Measurements from ENCODE around the gene MTHFD2L. TPM values are rescaled to one million over a fixed set of nuclear protein-coding genes. Genes with fewer than 3 reads are reported as not detected.

The MTHFD2L gene
- total RNA-seq, 1 experiment from 2014 or later, result 11.6 TPM

DNA sequence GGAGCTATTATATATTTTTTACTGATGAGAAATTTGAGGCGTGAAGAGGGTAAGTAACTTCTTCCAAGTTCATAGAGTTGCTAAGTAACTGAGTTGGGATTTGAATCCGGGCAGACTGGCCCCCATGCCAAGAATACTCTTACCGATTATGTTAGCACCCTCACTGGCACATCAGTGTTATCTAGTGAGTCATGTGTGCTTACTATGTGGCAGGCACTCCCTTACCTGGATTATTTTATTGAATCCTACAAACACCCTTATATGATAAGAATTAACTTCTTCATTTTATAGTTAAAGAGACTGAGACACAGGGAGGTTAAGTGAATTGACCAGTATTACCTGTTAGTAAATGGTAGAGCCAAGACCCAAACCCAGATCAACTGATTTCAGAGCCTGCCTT lies 20.9 kb downstream of the MTHFD2L start:
- no peak overlapping the region for H2BK15ac ChIP-seq (ENCODE audit: low read depth, low read length)
- no peak overlapping the region for H2AK5ac ChIP-seq (ENCODE audit: insufficient read length, low read length)
- H3K9ac ChIP-seq (ENCODE audit: extremely low read depth, insufficient read length, low read length), result no peak overlapping the region
- H3K4ac ChIP-seq (ENCODE audit: low read depth, low read length), result no peak overlapping the region
- Mint-ChIP-seq H3K9me3 (no peaks in the 10 kb centered on the region), H3K36me3 (ENCODE audit: insufficient read depth in 1 of 3, low read depth in 3 of 3) (peaks cover 0 to 2% (median 0%) of the 10 kb centered on the region in 3 experiments; a peak in 2 of 7 replicates), H3K27me3 (ENCODE audit: low read depth) (no peaks in the 10 kb centered on the region), H3K4me3 (no peak overlapping the region), H3K4me1 (peaks cover 6 to 9% of the 10 kb centered on the region in 2 experiments), H3K27ac (no peak overlapping the region)
- no peak for TF ChIP-seq CTCF (conservative IDR thresholded peaks at IDR 0.05)
- H4K8ac ChIP-seq (replicated peaks; ENCODE audit: insufficient read length, low read depth, low read length), result no peak overlapping the region
- peaks cover 2% of the 10 kb centered on the region; the same call in 1 of the 2 replicates for H3K4me1 ChIP-seq (ENCODE audit: insufficient read depth, low read length)
- H3K23ac ChIP-seq (ENCODE audit: insufficient read length, low read depth, low read length), result no peak overlapping the region
- H2BK12ac ChIP-seq (ENCODE audit: insufficient read length, low read depth, low read length), result no peak overlapping the region
- no peaks in the 10 kb centered on the region for H3K9me3 ChIP-seq (ENCODE audit: control insufficient read depth, low read depth, low read length)
- H3K23me2 ChIP-seq (ENCODE audit: insufficient read length, low read depth, low read length, poor library complexity, severe bottlenecking), result no peaks in the 10 kb centered on the region
- H3K18ac ChIP-seq (ENCODE audit: insufficient read length, low read depth, low read length), result no peak overlapping the region
- no peak overlapping the region for H3K56ac ChIP-seq (ENCODE audit: insufficient read length, low read depth, low read length)
- H3K27me3 ChIP-seq (ENCODE audit: insufficient read depth, low read length), result no peaks in the 10 kb centered on the region
- no peak overlapping the region for H3K14ac ChIP-seq (ENCODE audit: insufficient read depth, low read length)
- H3K4me2 ChIP-seq (ENCODE audit: insufficient read depth, insufficient read length, low read length), result no peak overlapping the region
- no peaks in the 10 kb centered on the region for H3K79me2 ChIP-seq (ENCODE audit: insufficient read depth, low read length)
- H4K91ac ChIP-seq (ENCODE audit: insufficient read length, low read depth, low read length), result no peak overlapping the region
- no peak overlapping the region for H2AFZ ChIP-seq (ENCODE audit: low read length)
- no peaks in the 10 kb centered on the region for H3K79me1 ChIP-seq (ENCODE audit: insufficient read depth, low read depth, low read length, poor library complexity, severe bottlenecking)
- no CpG with 5 or more reads among the region's 3 CpGs for WGBS (ENCODE audit: extremely low coverage, insufficient read length, low lambda C conversion rate)
- H2BK120ac ChIP-seq (ENCODE audit: low read depth, low read length, poor library complexity, severe bottlenecking), result no peak overlapping the region
- no peak for DNase-seq
- H3K27ac ChIP-seq (ENCODE audit: insufficient read length, low read depth, low read length), result no peak overlapping the region
- H3T11ph ChIP-seq (ENCODE audit: low read length), result no peak overlapping the region
- no peak overlapping the region for H4K5ac ChIP-seq (ENCODE audit: insufficient read length, low read depth, low read length)
- no peak overlapping the region for H2BK20ac ChIP-seq (ENCODE audit: low read depth, low read length, poor library complexity, severe bottlenecking)
- H4K20me1 ChIP-seq (ENCODE audit: control insufficient read depth, insufficient read depth, insufficient read length), result no peaks in the 10 kb centered on the region
- no peak overlapping the region for H2BK5ac ChIP-seq (ENCODE audit: insufficient read length, low read length)

Data from H9 (cell line).